Measurements from ENCODE around the gene IQCB1. TPM values are rescaled to one million over a fixed set of nuclear protein-coding genes. Genes with fewer than 3 reads are reported as not detected.
A peak's percentile ranks its signal among the peaks of the same experiment; 100 is the strongest.

Gene IQCB1
- total RNA-seq, 3 donors from 2014 or later (not counting 1 experiment from before 2014, with no cell fraction given) = 42.6 to 44.3 (median 42.6) TPM

DNA sequence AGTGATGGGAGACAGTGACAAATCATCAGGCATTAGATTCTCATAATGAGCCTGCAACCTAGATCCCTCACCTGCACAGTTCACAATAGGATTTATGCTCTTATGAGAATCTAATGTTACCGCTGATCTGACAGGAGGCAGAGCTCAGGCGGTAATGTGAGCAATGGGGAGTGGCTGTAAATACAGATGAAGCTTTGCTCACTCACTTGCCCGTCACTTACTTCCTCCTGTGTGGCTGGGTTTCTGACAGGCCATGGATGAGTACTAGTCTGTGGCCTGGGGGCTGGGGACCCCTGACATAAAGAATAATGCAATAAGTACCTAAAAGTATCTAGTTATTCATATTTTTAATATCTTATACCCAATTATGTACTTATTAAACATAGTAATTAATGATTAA, 15.6 kb downstream of the IQCB1 start:
- DNase-seq (no peak), ATAC-seq (no peak)
- Mint-ChIP-seq H3K4me1 (peaks cover 34 to 53% of the 10 kb centered on the region in 2 donors), H3K4me3 (no peak overlapping the region), H3K36me3 (peaks cover 28% of the 10 kb centered on the region), H3K9me3 (peaks cover 4 to 5% of the 10 kb centered on the region in 2 donors), H3K27me3 (ENCODE audit: low read depth in 2 of 2) (no peaks in the 10 kb centered on the region), H3K27ac (no peak overlapping the region)
- H3K4me3 ChIP-seq (ENCODE audit: low read length) = no peak overlapping the region
- no peak overlapping the region for H3K27ac ChIP-seq (ENCODE audit: low read length)
- no peaks in the 10 kb centered on the region for H3K27me3 ChIP-seq (ENCODE audit: control insufficient read depth, insufficient read depth, low read length)
- TF ChIP-seq, protein P1, sequence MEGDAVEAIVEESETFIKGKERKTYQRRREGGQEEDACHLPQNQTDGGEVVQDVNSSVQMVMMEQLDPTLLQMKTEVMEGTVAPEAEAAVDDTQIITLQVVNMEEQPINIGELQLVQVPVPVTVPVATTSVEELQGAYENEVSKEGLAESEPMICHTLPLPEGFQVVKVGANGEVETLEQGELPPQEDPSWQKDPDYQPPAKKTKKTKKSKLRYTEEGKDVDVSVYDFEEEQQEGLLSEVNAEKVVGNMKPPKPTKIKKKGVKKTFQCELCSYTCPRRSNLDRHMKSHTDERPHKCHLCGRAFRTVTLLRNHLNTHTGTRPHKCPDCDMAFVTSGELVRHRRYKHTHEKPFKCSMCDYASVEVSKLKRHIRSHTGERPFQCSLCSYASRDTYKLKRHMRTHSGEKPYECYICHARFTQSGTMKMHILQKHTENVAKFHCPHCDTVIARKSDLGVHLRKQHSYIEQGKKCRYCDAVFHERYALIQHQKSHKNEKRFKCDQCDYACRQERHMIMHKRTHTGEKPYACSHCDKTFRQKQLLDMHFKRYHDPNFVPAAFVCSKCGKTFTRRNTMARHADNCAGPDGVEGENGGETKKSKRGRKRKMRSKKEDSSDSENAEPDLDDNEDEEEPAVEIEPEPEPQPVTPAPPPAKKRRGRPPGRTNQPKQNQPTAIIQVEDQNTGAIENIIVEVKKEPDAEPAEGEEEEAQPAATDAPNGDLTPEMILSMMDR (IDR thresholded peaks at IDR 0.05) = no peak
- peaks cover 34% of the 10 kb centered on the region for H3K36me3 ChIP-seq (ENCODE audit: control insufficient read depth, insufficient read depth, low read length)
- intact Hi-C loops (cut with micrococcal nuclease) = no loop called here
- no peaks in the 10 kb centered on the region for H3K9me3 ChIP-seq (ENCODE audit: control insufficient read depth, insufficient read depth, low read length)
- no peaks in the 10 kb centered on the region for H3K4me1 ChIP-seq (ENCODE audit: control insufficient read depth, insufficient read depth, low read length)
- 81% methylated on average over 3 of the region's 3 CpGs for WGBS (ENCODE audit: insufficient coverage)

DNA sequence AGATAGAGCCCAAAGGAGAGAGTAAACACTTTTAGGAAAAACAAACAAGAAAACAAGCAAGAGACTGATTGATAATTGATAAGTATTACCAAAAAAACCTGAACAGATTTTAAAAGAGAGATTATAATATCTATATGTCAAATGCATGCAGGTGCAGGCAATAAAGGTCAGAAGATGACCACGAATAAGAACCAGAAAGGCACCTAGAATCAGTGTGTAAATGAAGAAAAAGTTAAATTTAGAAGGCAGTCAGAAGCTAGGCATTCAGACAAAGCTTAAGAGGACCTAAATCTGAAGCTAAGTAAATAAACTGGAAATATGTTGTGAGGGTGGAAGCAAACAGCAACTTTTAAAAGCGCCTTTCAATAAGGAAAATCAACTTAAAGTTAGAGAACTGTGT, 16.3 kb downstream of the IQCB1 start:
- Mint-ChIP-seq H3K27me3 (ENCODE audit: low read depth in 2 of 2) (no peaks in the 10 kb centered on the region), H3K4me3 (no peak overlapping the region), H3K36me3 (peaks cover 23% of the 10 kb centered on the region), H3K4me1 (peaks cover 40 to 59% of the 10 kb centered on the region in 2 donors), H3K27ac (peak overlapping the region; percentile 9 to 32), H3K9me3 (peaks cover 4 to 5% of the 10 kb centered on the region in 2 donors)
- 97% methylated on average over 2 of the region's 2 CpGs for WGBS (ENCODE audit: insufficient coverage)
- ATAC-seq (no peak), DNase-seq (no peak)
- TF ChIP-seq, protein P1 (IDR thresholded peaks at IDR 0.05) = no peak
- intact Hi-C loops (cut with micrococcal nuclease) = no loop called here
- Histone ChIP-seq H3K4me3 (ENCODE audit: low read length) (no peak overlapping the region), H3K4me1 (ENCODE audit: control insufficient read depth, insufficient read depth, low read length) (no peaks in the 10 kb centered on the region), H3K27ac (ENCODE audit: low read length) (no peak overlapping the region), H3K27me3 (ENCODE audit: control insufficient read depth, insufficient read depth, low read length) (no peaks in the 10 kb centered on the region), H3K36me3 (ENCODE audit: control insufficient read depth, insufficient read depth, low read length) (peaks cover 27% of the 10 kb centered on the region), H3K9me3 (ENCODE audit: control insufficient read depth, insufficient read depth, low read length) (no peaks in the 10 kb centered on the region)

DNA sequence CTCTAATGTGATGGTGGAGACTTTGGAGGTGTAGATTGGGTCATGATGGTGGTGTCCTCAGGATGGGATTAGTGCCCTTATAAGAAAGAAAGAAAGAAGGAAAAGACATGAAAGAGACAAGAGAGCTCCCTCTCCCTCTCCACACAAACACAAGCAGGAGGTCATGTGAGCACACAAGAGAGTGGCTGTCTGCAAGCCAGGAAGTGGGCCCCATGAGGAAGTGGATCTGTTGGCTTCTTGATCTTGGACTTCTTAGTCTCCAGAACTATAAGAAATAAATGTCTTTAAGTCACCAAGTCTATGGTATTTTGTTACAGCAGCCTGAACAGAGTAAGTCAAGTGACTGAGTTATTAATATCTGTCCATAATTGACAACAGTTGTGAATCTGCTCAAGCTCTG, 17.1 kb downstream of the IQCB1 start:
- Histone ChIP-seq H3K27ac (ENCODE audit: low read length) (no peak overlapping the region), H3K4me1 (ENCODE audit: control insufficient read depth, insufficient read depth, low read length) (no peaks in the 10 kb centered on the region), H3K9me3 (ENCODE audit: control insufficient read depth, insufficient read depth, low read length) (no peaks in the 10 kb centered on the region), H3K36me3 (ENCODE audit: control insufficient read depth, insufficient read depth, low read length) (peaks cover 19% of the 10 kb centered on the region), H3K4me3 (ENCODE audit: low read length) (no peak overlapping the region), H3K27me3 (ENCODE audit: control insufficient read depth, insufficient read depth, low read length) (no peaks in the 10 kb centered on the region)
- no peak for ATAC-seq
- TF ChIP-seq, protein P1 (IDR thresholded peaks at IDR 0.05) = no peak
- intact Hi-C loops (cut with micrococcal nuclease) = no loop called here
- Mint-ChIP-seq H3K4me3 (no peak overlapping the region), H3K9me3 (no peaks in the 10 kb centered on the region), H3K36me3 (peaks cover 15% of the 10 kb centered on the region), H3K27ac (peak overlapping the region; percentile 13 to 32), H3K4me1 (peaks cover 46 to 65% of the 10 kb centered on the region in 2 donors), H3K27me3 (ENCODE audit: low read depth in 2 of 2) (no peaks in the 10 kb centered on the region)
- no peak for DNase-seq

DNA sequence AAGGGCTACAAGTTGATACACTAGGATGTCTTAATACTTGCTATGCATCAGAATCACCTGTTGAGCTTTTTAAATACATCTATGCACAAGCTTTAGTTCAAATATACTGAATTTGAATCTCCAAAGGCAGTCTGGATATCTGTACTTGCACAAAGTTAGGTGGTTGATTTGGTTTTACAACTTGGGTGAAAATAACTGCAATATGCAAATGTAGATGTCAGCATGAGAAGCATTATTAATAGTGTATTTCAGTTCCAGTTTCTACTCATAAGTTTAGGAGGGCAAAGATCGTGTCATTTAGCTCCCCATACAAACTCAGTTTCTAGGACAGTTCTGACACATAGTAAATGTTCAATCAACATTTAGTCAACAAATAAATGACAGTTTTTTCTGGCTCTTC, 25.6 kb downstream of the IQCB1 start:
- H3K4me1 Mint-ChIP-seq = peaks cover 12 to 18% of the 10 kb centered on the region in 2 donors
- TF ChIP-seq, protein P1 (IDR thresholded peaks at IDR 0.05) = no peak
- peaks cover 22% of the 10 kb centered on the region for H3K36me3 Mint-ChIP-seq
- DNase-seq = no peak
- no peaks in the 10 kb centered on the region for H3K27me3 ChIP-seq (ENCODE audit: control insufficient read depth, insufficient read depth, low read length)
- peaks cover 44% of the 10 kb centered on the region for H3K36me3 ChIP-seq (ENCODE audit: control insufficient read depth, insufficient read depth, low read length)
- intact Hi-C loops (cut with micrococcal nuclease) = no loop called here
- no peaks in the 10 kb centered on the region for H3K4me1 ChIP-seq (ENCODE audit: control insufficient read depth, insufficient read depth, low read length)
- no CpG with 5 or more reads among the region's 1 CpG for WGBS (ENCODE audit: insufficient coverage)
- no peaks in the 10 kb centered on the region for H3K27me3 Mint-ChIP-seq (ENCODE audit: low read depth in 2 of 2)
- H3K4me3 Mint-ChIP-seq = no peak overlapping the region
- no peak for ATAC-seq
- no peaks in the 10 kb centered on the region for H3K9me3 Mint-ChIP-seq
- H3K4me3 ChIP-seq (ENCODE audit: low read length) = no peak overlapping the region
- no peak overlapping the region for H3K27ac Mint-ChIP-seq
- H3K27ac ChIP-seq (ENCODE audit: low read length) = no peak overlapping the region
- no peaks in the 10 kb centered on the region for H3K9me3 ChIP-seq (ENCODE audit: control insufficient read depth, insufficient read depth, low read length)
